ENCODE measurements around the gene GALNT2.

GRCh38 chr1:230048322-230048721, 18.7 kb upstream of the GALNT2 start:
- TF ChIP-seq POLR2A (IDR thresholded peaks at IDR 0.05; ENCODE audit: low read length) = no peak
- no peak for TF ChIP-seq GATA1 (IDR thresholded peaks at IDR 0.05; ENCODE audit: low read depth, low read length)
